DOHH2 (cell line): ENCODE results near the gene IGSF9.

ENCODE experiments used
- EZH2phosphoT487 ChIP-seq: fragments of 200-600 bp; sonication (generic); IDR thresholded peaks from 2 replicates; pipeline ENCODE4 v1.6.1; 2017; ENCODE audit warnings: borderline replicate concordance, mild to moderate bottlenecking, antibody characterized with exemption, low read length, moderate library complexity, mixed read lengths
- TF ChIP-seq, protein P1 (sequence below): fragments of 200-600 bp; sonication (generic); IDR thresholded peaks from one replicate; pipeline ENCODE4 v1.5.1; 2014; ENCODE audit warnings: antibody characterized with exemption, mild to moderate bottlenecking, low read depth, low read length; ENCODE audit not compliant: poor library complexity, severe bottlenecking

DNA sequence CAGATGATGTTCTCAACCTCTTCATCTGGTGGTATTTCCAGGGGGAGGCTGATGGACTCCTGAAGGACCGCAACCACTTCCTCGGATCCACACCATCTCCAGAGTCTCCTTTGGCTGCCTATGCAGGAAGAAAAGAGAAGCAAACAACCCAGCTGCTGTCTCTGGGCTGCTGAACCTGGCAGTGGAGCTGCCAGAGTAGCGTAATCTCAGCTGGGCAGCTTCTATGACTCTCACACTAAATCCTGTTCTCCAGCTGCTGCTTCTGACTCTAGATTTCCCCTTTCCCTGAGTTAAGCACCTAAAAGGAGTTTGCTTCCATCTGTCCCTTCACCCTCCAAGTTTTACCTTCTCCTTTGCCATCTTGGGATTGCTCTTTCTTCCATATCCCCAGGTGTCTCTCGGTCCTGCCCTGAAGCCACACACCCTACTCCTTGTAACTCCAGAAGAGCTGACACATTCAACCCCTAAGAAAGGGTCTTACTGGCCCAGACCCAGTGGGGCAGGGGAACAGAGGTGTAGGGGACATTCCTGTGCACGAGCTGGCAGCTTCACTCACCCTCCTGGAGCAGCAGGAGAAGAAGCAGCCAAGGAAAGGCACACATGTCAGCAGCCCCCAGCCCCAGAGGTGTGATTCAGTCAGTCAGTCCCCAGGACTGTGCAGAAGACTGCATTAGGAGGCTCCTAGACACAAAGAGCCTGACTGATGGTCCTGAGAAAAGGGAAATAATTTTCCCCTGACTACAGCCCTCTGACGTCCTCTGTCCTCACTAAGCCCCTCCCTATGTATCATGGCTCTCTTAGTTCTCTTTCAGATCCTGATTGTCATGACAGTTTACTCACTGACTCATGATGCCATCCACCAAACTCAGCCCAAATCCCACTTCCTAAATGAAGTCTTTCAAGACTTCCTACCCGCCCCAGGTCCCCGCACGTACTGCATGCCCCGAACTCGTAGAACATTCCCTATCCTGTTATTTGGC is 8.4 kb upstream of the IGSF9 start, which contains the start of gene SLAMF9:
- TF ChIP-seq, protein P1, sequence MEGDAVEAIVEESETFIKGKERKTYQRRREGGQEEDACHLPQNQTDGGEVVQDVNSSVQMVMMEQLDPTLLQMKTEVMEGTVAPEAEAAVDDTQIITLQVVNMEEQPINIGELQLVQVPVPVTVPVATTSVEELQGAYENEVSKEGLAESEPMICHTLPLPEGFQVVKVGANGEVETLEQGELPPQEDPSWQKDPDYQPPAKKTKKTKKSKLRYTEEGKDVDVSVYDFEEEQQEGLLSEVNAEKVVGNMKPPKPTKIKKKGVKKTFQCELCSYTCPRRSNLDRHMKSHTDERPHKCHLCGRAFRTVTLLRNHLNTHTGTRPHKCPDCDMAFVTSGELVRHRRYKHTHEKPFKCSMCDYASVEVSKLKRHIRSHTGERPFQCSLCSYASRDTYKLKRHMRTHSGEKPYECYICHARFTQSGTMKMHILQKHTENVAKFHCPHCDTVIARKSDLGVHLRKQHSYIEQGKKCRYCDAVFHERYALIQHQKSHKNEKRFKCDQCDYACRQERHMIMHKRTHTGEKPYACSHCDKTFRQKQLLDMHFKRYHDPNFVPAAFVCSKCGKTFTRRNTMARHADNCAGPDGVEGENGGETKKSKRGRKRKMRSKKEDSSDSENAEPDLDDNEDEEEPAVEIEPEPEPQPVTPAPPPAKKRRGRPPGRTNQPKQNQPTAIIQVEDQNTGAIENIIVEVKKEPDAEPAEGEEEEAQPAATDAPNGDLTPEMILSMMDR, result no peak
- TF ChIP-seq EZH2phosphoT487, result no peak
